ENCODE data around the gene DLGAP5. TPM values are rescaled to one million over a fixed set of nuclear protein-coding genes. Genes with fewer than 3 reads are reported as not detected.

The DLGAP5 gene
- total RNA-seq, 4 donors from 2014 or later = 0.19 to 1.8 (median 1.2) TPM

DNA sequence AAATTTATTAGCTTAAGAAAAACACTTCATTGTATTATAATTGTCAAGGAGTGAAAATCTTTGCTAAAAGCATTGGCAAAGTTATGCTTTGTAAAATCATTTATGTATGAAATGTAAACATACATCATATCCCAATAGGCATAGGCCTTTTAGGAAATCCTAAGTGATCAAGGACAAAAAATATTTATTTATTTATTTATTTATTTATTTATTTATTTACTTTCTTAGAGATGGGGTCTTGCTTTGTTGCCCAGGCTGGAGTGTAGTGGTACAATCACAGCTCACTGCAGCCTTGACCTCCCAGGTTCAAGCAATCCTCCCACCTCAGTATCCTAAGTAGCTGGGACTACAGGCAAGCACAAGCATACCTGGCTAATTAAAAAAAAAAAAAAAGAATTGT is 32.0 kb upstream of the DLGAP5 start:
- TF ChIP-seq, protein P1, sequence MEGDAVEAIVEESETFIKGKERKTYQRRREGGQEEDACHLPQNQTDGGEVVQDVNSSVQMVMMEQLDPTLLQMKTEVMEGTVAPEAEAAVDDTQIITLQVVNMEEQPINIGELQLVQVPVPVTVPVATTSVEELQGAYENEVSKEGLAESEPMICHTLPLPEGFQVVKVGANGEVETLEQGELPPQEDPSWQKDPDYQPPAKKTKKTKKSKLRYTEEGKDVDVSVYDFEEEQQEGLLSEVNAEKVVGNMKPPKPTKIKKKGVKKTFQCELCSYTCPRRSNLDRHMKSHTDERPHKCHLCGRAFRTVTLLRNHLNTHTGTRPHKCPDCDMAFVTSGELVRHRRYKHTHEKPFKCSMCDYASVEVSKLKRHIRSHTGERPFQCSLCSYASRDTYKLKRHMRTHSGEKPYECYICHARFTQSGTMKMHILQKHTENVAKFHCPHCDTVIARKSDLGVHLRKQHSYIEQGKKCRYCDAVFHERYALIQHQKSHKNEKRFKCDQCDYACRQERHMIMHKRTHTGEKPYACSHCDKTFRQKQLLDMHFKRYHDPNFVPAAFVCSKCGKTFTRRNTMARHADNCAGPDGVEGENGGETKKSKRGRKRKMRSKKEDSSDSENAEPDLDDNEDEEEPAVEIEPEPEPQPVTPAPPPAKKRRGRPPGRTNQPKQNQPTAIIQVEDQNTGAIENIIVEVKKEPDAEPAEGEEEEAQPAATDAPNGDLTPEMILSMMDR (IDR thresholded peaks at IDR 0.05; ENCODE audit: low read depth) = no peak

DNA sequence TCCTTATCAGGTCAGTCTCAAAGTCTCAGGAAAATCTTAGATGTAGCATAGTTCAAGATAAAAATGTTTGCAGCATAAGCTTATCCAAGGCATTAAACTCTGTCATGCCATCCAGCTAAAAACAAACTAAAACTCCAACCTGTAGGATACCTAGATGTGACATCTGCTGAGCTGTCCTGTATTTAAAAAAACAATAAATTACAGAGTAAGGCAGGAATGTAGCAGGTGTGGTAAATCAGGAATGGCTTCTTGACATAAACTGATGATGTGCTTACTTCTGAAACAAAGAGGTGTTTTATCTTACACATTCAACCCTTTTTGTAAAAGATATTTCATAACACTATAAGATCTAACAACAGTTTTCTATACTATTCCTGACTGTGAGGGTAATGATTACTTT is 30.6 kb upstream of the DLGAP5 start:
- TF ChIP-seq, protein P1 (IDR thresholded peaks at IDR 0.05; ENCODE audit: low read depth) = no peak

DNA sequence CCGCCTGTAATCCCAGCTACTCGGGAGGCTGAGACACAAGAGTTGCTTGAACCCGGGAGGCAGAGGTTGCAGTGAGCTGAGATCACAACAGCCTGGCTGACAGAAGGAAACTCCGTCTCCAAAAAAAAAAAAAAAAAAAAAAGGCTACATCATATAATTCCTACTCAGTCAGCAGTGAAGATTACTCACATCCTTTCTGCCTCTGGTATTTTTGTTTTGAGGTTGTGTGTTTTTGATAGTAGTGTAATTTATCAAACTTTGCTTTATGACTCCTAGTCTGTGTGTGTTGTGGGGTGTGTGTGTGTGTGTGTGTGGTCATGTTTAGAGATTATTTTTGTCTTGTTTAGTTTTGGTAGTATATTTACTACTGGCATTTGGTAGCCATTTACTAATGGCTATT is 29.8 kb upstream of the DLGAP5 start:
- TF ChIP-seq, protein P1 (IDR thresholded peaks at IDR 0.05; ENCODE audit: low read depth) = no peak

DNA sequence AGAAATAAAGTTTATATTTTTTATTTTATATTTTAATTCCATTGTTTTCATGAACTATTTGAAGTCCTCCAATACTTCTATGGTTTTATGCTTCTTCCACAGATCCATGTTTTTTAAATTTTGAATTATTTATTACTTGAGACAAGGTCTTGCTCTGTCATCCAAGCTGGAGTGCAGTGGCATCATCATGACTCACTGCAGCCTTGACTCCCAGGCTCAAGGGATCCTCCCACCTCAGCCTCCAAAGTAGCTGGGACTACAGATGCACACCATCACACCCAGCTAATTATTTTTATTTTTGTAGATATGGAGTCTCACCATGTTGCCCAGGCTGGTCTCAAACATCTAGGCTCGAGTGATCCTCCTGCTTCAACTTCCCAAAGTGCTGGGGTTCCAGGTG is 28.8 kb upstream of the DLGAP5 start:
- TF ChIP-seq, protein P1 (IDR thresholded peaks at IDR 0.05; ENCODE audit: low read depth) = no peak

DNA sequence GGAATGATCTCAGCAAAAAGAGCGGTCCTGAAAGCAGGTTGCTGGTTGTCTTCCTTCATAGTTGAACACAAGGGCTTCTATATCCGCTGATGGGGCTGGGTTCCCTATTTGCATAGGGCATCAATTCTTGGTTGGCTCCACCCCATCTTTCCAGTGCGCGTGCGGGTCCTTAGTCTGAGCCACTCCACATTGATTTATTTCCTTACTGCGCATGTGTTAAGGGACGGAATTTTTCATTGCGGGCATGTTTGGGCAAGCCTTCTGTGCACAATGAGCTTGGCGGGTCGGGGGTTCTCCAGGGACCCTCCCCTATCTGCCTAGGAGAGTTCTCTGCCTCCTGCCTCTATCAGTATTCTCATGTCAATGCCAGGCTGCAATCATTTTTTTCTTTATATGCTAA is 21.2 kb upstream of the DLGAP5 start:
- TF ChIP-seq, protein P1 (IDR thresholded peaks at IDR 0.05; ENCODE audit: low read depth) = no peak

DNA sequence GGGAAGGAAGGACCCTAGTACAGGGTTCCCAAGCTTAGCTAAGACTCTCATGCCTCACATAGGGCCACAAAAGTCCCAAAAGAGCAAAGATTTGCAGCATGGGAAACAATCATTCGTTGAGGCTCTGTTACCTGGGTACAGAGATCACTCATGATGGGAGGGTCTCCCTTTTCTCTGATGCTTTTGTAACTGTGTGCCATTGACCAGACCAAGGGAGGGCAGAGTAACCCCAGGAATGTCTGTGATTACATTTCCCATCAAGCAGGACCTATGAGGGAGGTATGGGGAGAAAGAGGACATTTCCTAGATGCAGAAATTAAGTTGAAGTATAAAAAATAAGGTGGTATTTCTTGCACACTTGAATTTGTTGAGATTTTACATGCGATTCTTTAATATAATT is 16.4 kb upstream of the DLGAP5 start:
- TF ChIP-seq, protein P1 (IDR thresholded peaks at IDR 0.05; ENCODE audit: low read depth) = no peak

DNA sequence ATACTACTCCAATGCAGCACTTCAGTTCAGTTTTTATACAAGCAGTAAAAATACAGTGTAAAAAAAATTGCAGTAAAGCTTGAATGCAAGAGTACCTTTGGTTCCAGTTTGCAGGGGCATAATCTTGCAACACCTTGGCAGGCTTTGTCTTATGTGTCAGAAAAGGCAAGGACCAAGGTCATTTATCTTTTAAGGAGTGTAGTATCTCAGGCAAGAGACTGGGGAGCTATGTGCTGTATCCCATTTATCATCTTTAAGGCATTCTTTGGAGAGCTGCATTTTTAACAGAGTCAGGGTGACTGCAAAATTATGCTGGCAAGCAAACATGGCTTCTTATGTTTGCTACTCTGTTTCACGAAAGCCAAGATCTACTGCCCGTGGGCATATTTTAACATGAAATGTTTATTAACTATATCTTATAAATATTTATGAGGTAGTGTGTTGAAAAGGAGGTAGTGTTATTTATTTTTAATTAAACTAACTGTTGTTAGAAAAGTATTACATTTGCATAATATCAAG is 14.8 kb upstream of the DLGAP5 start:
- TF ChIP-seq, protein P1 (IDR thresholded peaks at IDR 0.05; ENCODE audit: low read depth) = no peak
